Progenitor cell of endocrine pancreas (in vitro differentiated cells): ENCODE measurements around the gene ACAD10. TPM values are rescaled to one million over a fixed set of nuclear protein-coding genes. Genes with fewer than 3 reads are reported as not detected.

ENCODE experiments used
- DNase-seq: peaks from one replicate; pipeline ENCODE4 v3.0.0; 2021; ENCODE audit warnings: low spot score; ENCODE audit not compliant: unreplicated experiment
- H3K27ac Mint-ChIP-seq: 2 replicates; pipeline ENCODE4 v1.8.0; 2021; ENCODE audit warnings: mild to moderate bottlenecking, moderate library complexity, mixed read lengths
- H3K27me3 Mint-ChIP-seq: 2 replicates; pipeline ENCODE4 v1.8.0; 2021; ENCODE audit warnings: mixed read lengths
- H3K36me3 Mint-ChIP-seq: 2 replicates; pipeline ENCODE4 v1.8.0; 2022; ENCODE audit warnings: mixed read lengths; ENCODE audit not compliant: insufficient read depth
- H3K4me1 Mint-ChIP-seq: 2 replicates; pipeline ENCODE4 v1.8.0; 2021; ENCODE audit warnings: low read depth, mixed read lengths
- H3K4me3 Mint-ChIP-seq: 2 replicates; pipeline ENCODE4 v1.8.0; 2021; ENCODE audit warnings: low read depth, mild to moderate bottlenecking, moderate library complexity, mixed read lengths
- H3K9me3 Mint-ChIP-seq: 2 replicates; pipeline ENCODE4 v1.8.0; 2021; ENCODE audit warnings: low read depth, mixed read lengths
- microRNA-seq: library from miRNA; unstranded; fragments of <30 nt; microRNA quantifications from one replicate; pipeline ENCODE4 v1.1.0, GENCODE V29; 2020; ENCODE audit warnings: borderline number of aligned reads; ENCODE audit not compliant: unreplicated experiment
- total RNA-seq: library from RNA; stranded (reverse); gene quantifications from 2 replicates; pipeline ENCODE4 v1.2.1, GENCODE V29; 2021
- TF ChIP-seq, protein P1 (sequence below): fragments of 200-600 bp; sonication (generic); IDR thresholded peaks from one replicate; pipeline ENCODE4 v1.5.0; 2021; ENCODE audit warnings: antibody characterized with exemption, mild to moderate bottlenecking; ENCODE audit not compliant: unreplicated experiment

ACAD10 gene
- total RNA-seq, 1 donor from 2014 or later: 62.3 TPM

DNA sequence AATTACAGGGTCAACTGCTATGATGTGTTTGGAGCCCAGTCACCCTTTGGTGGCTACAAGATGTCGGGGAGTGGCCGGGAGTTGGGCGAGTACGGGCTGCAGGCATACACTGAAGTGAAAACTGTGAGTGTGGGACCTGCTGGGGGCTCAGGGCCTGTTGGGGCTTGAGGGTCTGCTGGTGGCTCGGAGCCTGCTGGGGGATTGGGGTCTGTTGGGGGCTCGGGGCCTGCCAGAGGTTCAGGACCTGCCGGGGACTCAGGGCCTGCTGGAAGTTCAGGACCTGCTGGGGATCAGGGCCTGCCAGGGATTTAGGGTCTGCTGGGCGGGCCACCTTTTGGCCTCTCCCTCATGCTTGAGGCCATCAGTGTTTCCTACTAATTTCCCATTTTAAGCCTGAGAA is 118.0 kb downstream of the ACAD10 start:
- Mint-ChIP-seq H3K36me3 (peaks cover 11% of the 10 kb centered on the region), H3K27me3 (no peaks in the 10 kb centered on the region)

DNA sequence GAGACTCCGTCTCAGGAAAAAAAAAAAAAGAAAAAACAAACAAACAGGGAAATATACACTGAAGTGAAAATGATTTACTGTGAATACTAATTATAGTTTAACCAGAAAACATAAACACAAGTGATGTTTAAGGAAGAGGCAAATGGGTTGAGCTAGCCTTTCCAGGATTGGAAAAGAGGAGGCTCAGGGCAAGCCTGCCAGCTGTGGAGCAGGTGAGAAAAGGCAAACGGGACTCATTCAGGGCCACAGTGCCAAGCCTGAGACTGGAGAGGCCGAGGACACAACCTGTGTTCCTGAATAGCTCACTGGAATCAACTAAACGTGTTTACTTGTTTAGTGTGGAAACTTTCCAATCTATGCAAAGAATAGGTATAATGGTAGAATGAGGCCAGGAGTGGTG is 120.5 kb downstream of the ACAD10 start:
- no peaks in the 10 kb centered on the region for H3K27me3 Mint-ChIP-seq

More for the DNA sequence above, 118.0 kb downstream of the ACAD10 start:
- DNase-seq: no peak
- H3K27ac Mint-ChIP-seq: no peak overlapping the region
- no peaks in the 10 kb centered on the region for H3K4me1 Mint-ChIP-seq
- TF ChIP-seq, protein P1, sequence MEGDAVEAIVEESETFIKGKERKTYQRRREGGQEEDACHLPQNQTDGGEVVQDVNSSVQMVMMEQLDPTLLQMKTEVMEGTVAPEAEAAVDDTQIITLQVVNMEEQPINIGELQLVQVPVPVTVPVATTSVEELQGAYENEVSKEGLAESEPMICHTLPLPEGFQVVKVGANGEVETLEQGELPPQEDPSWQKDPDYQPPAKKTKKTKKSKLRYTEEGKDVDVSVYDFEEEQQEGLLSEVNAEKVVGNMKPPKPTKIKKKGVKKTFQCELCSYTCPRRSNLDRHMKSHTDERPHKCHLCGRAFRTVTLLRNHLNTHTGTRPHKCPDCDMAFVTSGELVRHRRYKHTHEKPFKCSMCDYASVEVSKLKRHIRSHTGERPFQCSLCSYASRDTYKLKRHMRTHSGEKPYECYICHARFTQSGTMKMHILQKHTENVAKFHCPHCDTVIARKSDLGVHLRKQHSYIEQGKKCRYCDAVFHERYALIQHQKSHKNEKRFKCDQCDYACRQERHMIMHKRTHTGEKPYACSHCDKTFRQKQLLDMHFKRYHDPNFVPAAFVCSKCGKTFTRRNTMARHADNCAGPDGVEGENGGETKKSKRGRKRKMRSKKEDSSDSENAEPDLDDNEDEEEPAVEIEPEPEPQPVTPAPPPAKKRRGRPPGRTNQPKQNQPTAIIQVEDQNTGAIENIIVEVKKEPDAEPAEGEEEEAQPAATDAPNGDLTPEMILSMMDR: no peak
- H3K9me3 Mint-ChIP-seq: no peaks in the 10 kb centered on the region
- no peak overlapping the region for H3K4me3 Mint-ChIP-seq

More for the DNA sequence above, 120.5 kb downstream of the ACAD10 start:
- Mint-ChIP-seq H3K36me3 (peaks cover 9% of the 10 kb centered on the region), H3K27ac (no peak overlapping the region), H3K4me1 (no peaks in the 10 kb centered on the region), H3K4me3 (no peak overlapping the region), H3K9me3 (no peaks in the 10 kb centered on the region)
- TF ChIP-seq, protein P1: no peak
- no peak for DNase-seq

Small RNAs within 50 kb of the gene (microRNA-seq; reads per million reads assigned to microRNA genes)
- gene MIR6761: not detected

Other genes starting within 250 kb of the ACAD10 start
- gene ATXN2, start 86.7 kb upstream of the ACAD10 start, total RNA-seq: 81.7 and 86.6 TPM in 2 replicates
- 23.1 and 23.6 TPM in 2 replicates for gene BRAP, start 97 bp upstream of the ACAD10 start, total RNA-seq
- gene ALDH2, start 80.9 kb downstream of the ACAD10 start, total RNA-seq: 47.3 and 47.6 TPM in 2 replicates
- gene MAPKAPK5, start 156.2 kb downstream of the ACAD10 start, total RNA-seq: 71.5 and 78.7 TPM in 2 replicates